Mucosa of descending colon (tissue), 3 donors: Measurements from ENCODE around the gene C5AR1. TPM values are rescaled to one million over a fixed set of nuclear protein-coding genes. Genes with fewer than 3 reads are reported as not detected.
"Not testable (repeated sequence)": the region's sequence is repeated elsewhere in the genome, so short reads cannot be mapped to it uniquely, and the experiment has no call there.

Experiments
- ATAC-seq: fragments of 200-7000 bp; cut with Tn5 transposase; one replicate; pipeline ENCODE4 v1.9.1; 2020; ENCODE audit warnings: mild to moderate bottlenecking, moderate library complexity
- DNase-seq, 3 donors: peaks; one replicate each; pipeline ENCODE4 v3.0.0-alpha.2; 2020
- H3K36me3 ChIP-seq: fragments of 200-600 bp; one replicate; pipeline ENCODE4 v1.8.0; 2021; ENCODE audit warnings: low read depth, mild to moderate bottlenecking
- H3K4me1 ChIP-seq: fragments of 200-600 bp; one replicate; pipeline ENCODE4 v1.8.0; 2021; ENCODE audit warnings: low read depth, mild to moderate bottlenecking
- H3K4me3 ChIP-seq: fragments of 200-600 bp; one replicate; pipeline ENCODE4 v1.8.0; 2021; ENCODE audit warnings: mild to moderate bottlenecking
- H3K9me3 ChIP-seq: fragments of 200-600 bp; one replicate; pipeline ENCODE4 v1.8.0; 2021; ENCODE audit warnings: mild to moderate bottlenecking
- intact Hi-C, 2 donors: fragments of 100-400 bp; cut with DNase I in 1 of 2; cut with micrococcal nuclease in 1 of 2; formaldehyde crosslinking; loops; one replicate each; pipeline versions ENCODE4 v1.11.0 to v1.11.1; 2022; cut with DNase I, micrococcal nuclease
- long read RNA-seq, 2 donors: library from polyadenylated mRNA; unstranded; transcript quantifications; one replicate each; pipeline ENCODE4 v2.0.0, GENCODE V29; 2019 to 2021
- total RNA-seq, 3 donors: library from RNA; stranded (reverse); fragmentation: NEBNext Ultra II Directional in 2 of 3; extraction: Animal tissue kit (Norgen Biotek cat#: 25700) in 2 of 3; gene quantifications; one replicate each; pipeline versions ENCODE4 v1.2.1 to v1.2.4, GENCODE V29; 2021 to 2023
- TF ChIP-seq, protein P1 (sequence below): fragments of 200-600 bp; IDR thresholded peaks from one replicate; pipeline ENCODE4 v1.8.0; 2022; ENCODE audit warnings: antibody characterized with exemption, mild to moderate bottlenecking
- donor health status: DM: no; HTN: no; CAD: no; lungs with moderate emphysema.
- donor health status: DM: no; HTN: no; CAD: no.
- donor health status: DM: no; HTN: yes; CAD: no.

The C5AR1 gene
- 10 to 100 TPM in 1 of 3 donors, 1 to 10 TPM in 2; 5.1 to 13.5 (median 7.9) TPM for total RNA-seq
- long read RNA-seq, donor 1, partial matches to known transcripts, result 0 of 1 reads
- long read RNA-seq, donor 1, other reads (novel, unspliced or antisense), result 0 of 1 reads
- long read RNA-seq, donor 2, partial matches to known transcripts, result 0 of 1 reads
- long read RNA-seq, donor 2, other reads (novel, unspliced or antisense), result 0 of 1 reads

- Histone ChIP-seq H3K9me3 (no peaks in the 10 kb centered on the region), H3K36me3 (no peaks in the 10 kb centered on the region), H3K4me1 (no peaks in the 10 kb centered on the region), H3K4me3 (no peak within 1 kb of the TSS)
- intact Hi-C loops, result no loop called here
- ATAC-seq (peak; percentile 38), DNase-seq (peak in 1 of 3 donors; percentile 18)
- TF ChIP-seq, protein P1, sequence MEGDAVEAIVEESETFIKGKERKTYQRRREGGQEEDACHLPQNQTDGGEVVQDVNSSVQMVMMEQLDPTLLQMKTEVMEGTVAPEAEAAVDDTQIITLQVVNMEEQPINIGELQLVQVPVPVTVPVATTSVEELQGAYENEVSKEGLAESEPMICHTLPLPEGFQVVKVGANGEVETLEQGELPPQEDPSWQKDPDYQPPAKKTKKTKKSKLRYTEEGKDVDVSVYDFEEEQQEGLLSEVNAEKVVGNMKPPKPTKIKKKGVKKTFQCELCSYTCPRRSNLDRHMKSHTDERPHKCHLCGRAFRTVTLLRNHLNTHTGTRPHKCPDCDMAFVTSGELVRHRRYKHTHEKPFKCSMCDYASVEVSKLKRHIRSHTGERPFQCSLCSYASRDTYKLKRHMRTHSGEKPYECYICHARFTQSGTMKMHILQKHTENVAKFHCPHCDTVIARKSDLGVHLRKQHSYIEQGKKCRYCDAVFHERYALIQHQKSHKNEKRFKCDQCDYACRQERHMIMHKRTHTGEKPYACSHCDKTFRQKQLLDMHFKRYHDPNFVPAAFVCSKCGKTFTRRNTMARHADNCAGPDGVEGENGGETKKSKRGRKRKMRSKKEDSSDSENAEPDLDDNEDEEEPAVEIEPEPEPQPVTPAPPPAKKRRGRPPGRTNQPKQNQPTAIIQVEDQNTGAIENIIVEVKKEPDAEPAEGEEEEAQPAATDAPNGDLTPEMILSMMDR, result no peak
These were observed at the start of gene C5AR1 for GRCh38 chr19:47309608-47310007. C5AR1 (plus strand) TSS chr19:47309861; CDS start chr19:47309896, 35 bp downstream.

- intact Hi-C loops, result no loop called here
- Histone ChIP-seq H3K4me3 (no peak overlapping the region), H3K36me3 (peaks cover 11% of the 10 kb centered on the region), H3K9me3 (no peaks in the 10 kb centered on the region), H3K4me1 (peaks cover 21% of the 10 kb centered on the region)
- peak in 1 of 3 donors; percentile 33 for DNase-seq
- ATAC-seq, result no peak
- TF ChIP-seq, protein P1, result no peak
These were observed 49.2 kb upstream of the C5AR1 start for GRCh38 chr19:47260476-47260875.

DNA sequence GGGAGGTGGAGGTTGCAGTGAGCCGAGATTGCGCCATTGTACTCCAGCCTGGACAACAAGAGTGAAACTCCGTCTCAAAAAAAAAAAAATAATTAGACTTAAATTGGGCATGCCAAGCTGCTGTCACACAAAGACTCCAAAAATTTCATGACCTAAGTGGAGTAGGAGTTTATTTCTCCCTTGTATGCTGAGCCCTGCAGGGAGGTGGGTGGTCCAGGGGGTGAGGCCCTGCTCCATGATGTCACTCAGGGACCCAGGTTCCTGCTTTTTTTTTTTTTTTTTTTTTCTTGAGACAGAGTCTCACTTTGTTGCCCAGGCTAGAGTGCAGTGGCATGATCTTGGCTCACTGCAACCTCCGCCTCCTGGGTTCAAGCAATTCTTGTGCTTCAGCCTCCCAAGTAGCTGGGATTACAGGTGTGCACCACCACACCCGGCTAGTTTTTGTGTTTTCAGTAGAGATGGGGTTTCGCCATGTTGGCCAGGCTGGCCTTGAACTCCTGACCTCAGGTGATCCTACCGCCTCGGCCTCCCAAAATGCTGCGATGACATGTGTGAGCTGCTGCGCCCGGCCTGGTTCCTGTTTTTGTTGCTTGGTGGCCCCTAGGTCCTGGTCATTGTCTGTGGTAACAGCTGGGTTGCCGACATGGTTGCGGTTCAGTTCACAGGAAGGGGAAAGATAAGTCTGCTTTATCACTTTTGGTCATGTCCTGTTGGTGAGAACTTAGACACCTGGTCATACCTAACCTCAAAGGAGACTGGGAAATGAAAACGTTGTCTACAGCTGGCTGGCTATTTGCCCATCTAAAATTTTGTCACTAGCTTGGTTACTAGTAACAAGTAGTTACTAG is 47.5 kb upstream of the C5AR1 start:
- Histone ChIP-seq H3K36me3 (peaks cover 20% of the 10 kb centered on the region), H3K4me1 (peaks cover 18% of the 10 kb centered on the region)
- ATAC-seq, result peak; percentile 3
- H3K4me3 ChIP-seq, intact Hi-C loops, H3K9me3 ChIP-seq: not testable (repeated sequence)
- DNase-seq, result peak in 1 of 3 donors; percentile 45

- Histone ChIP-seq H3K4me1 (no peaks in the 10 kb centered on the region), H3K4me3 (no peak overlapping the region), H3K9me3 (no peaks in the 10 kb centered on the region), H3K36me3 (peaks cover 20% of the 10 kb centered on the region)
- DNase-seq (peak in 1 of 3 donors; percentile 27), ATAC-seq (no peak)
- intact Hi-C loops, result no loop called here
- TF ChIP-seq, protein P1, result no peak
These were observed 45.0 kb upstream of the C5AR1 start for GRCh38 chr19:47264629-47265028.

DNA sequence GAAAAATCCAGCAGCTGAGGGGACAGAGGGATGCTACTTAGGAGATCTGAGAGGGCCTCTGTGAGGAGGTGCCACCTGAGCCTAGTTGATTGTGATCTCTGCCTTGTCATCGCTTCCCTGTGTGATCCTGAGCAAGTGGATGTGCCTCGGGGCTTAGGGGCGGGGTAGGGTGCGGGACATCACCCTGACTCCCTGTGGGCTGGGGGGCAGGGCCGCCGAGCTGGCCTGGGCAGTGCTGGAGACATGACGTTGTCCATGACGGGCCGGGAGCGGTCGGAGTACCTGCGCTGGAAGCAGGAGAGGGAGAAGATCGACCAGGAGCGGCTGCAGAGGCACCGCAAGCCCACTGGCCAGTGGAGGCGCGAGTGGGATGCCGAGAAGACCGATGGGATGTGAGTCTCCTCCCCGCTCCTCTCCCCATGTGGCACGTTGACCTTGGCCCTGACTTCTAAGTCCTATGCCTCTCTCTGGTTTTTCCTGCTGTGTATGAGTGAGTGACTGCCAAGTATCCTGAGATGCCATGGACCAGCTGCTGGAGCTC is 43.2 kb upstream of the C5AR1 start:
- peaks cover 20% of the 10 kb centered on the region for H3K36me3 ChIP-seq
- TF ChIP-seq, protein P1, result no peak
- DNase-seq, result peak in 1 of 3 donors; percentile 54
- intact Hi-C loops, result no loop called here
- H3K4me3 ChIP-seq, result no peak overlapping the region
- no peaks in the 10 kb centered on the region for H3K9me3 ChIP-seq
- no peaks in the 10 kb centered on the region for H3K4me1 ChIP-seq
- no peak for ATAC-seq

- TF ChIP-seq, protein P1, result no peak
- peaks cover 20% of the 10 kb centered on the region for H3K36me3 ChIP-seq
- no peaks in the 10 kb centered on the region for H3K4me1 ChIP-seq
- ATAC-seq (no peak), DNase-seq (no peak)
- H3K4me3 ChIP-seq, result no peak overlapping the region
- intact Hi-C loops, result no loop called here
- no peaks in the 10 kb centered on the region for H3K9me3 ChIP-seq
These were observed 42.3 kb upstream of the C5AR1 start for GRCh38 chr19:47267350-47267759.
